Trophoblast cell (in vitro differentiated cells and primary cell): ENCODE data around the gene GOLGA6L1.
"Not testable (repeated sequence)": the region's sequence is repeated elsewhere in the genome, so short reads cannot be mapped to it uniquely, and the experiment has no call there.

Source experiments
- DNase-seq, 2 donors: peaks; one replicate each; pipeline ENCODE4 v3.0.0-alpha.2; 2016
- H2AFZ ChIP-seq: 2 replicates; pipeline ENCODE4 v1.6.1; 2013; ENCODE audit warnings: low read length, moderate library complexity, mild to moderate bottlenecking; ENCODE audit not compliant: insufficient read depth, poor library complexity
- H2AK5ac ChIP-seq: 2 replicates; pipeline ENCODE4 v1.6.1; 2013; ENCODE audit warnings: mild to moderate bottlenecking, low read length
- H2BK120ac ChIP-seq: 2 replicates; pipeline ENCODE4 v1.6.1; 2013; ENCODE audit warnings: low read length, mild to moderate bottlenecking, moderate library complexity; ENCODE audit not compliant: insufficient read depth, poor library complexity
- H2BK12ac ChIP-seq: 2 replicates; pipeline ENCODE4 v1.6.1; 2013; ENCODE audit warnings: mild to moderate bottlenecking, low read length, moderate library complexity
- H2BK5ac ChIP-seq: 2 replicates; pipeline ENCODE4 v1.6.1; 2013; ENCODE audit warnings: low read length, low read depth, moderate library complexity, mild to moderate bottlenecking; ENCODE audit not compliant: poor library complexity
- H3K14ac ChIP-seq: 2 replicates; pipeline ENCODE4 v1.6.1; 2013; ENCODE audit warnings: mild to moderate bottlenecking, low read length
- H3K18ac ChIP-seq: 2 replicates; pipeline ENCODE4 v1.6.1; 2013; ENCODE audit warnings: mild to moderate bottlenecking, low read length
- H3K23ac ChIP-seq: 2 replicates; pipeline ENCODE4 v1.6.1; 2013; ENCODE audit warnings: low read length
- H3K27ac ChIP-seq: 2 replicates; pipeline ENCODE4 v1.5.1; 2013; ENCODE audit warnings: low read depth, mild to moderate bottlenecking, inconsistent platforms, low read length, moderate library complexity
- H3K27me3 ChIP-seq: 2 replicates; pipeline ENCODE4 v1.6.1; 2013; ENCODE audit warnings: inconsistent platforms, mild to moderate bottlenecking, low read length, moderate library complexity; ENCODE audit not compliant: insufficient read depth
- H3K36me3 ChIP-seq, 2 experiments: 1 replicate in 1 of 2; 2 replicates in 1 of 2; pipeline ENCODE4 v1.6.1; 2013; ENCODE audit warnings: low read length in 2 of 2, mild to moderate bottlenecking in 2 of 2, moderate library complexity in 1 of 2; ENCODE audit not compliant: insufficient read depth in 2 of 2, control insufficient read depth in 1 of 2
- H3K4ac ChIP-seq: 2 replicates; pipeline ENCODE4 v1.6.1; 2013; ENCODE audit warnings: low read depth, mild to moderate bottlenecking, low read length, moderate library complexity
- H3K4me1 ChIP-seq, 2 experiments: 1 replicate in 1 of 2; 2 replicates in 1 of 2; pipeline ENCODE4 v1.6.1; 2013; ENCODE audit warnings: low read length in 2 of 2, mild to moderate bottlenecking in 2 of 2, moderate library complexity in 1 of 2; ENCODE audit not compliant: insufficient read depth in 2 of 2, control insufficient read depth in 1 of 2
- H3K4me2 ChIP-seq: 2 replicates; pipeline ENCODE4 v1.6.1; 2013; ENCODE audit warnings: inconsistent platforms, mild to moderate bottlenecking, low read length, moderate library complexity
- H3K4me3 ChIP-seq: 2 replicates; pipeline ENCODE4 v1.5.1; 2013; ENCODE audit warnings: mild to moderate bottlenecking, low read depth, low read length, inconsistent platforms
- H3K79me1 ChIP-seq: one replicate; pipeline ENCODE4 v1.6.1; 2013; ENCODE audit warnings: low read length
- H3K79me2 ChIP-seq: 2 replicates; pipeline ENCODE4 v1.6.1; 2013; ENCODE audit warnings: low read length, mild to moderate bottlenecking; ENCODE audit not compliant: control insufficient read depth, insufficient read depth, poor library complexity
- H3K9ac ChIP-seq: 2 replicates; pipeline ENCODE4 v1.6.1; 2013; ENCODE audit warnings: mild to moderate bottlenecking, low read length
- H3K9me3 ChIP-seq: 2 replicates; pipeline ENCODE4 v1.6.1; 2013; ENCODE audit warnings: low read depth, mild to moderate bottlenecking, control low read depth, inconsistent platforms, low read length; ENCODE audit not compliant: insufficient read depth
- H4K12ac ChIP-seq: 2 replicates; pipeline ENCODE4 v1.6.1; 2013; ENCODE audit warnings: low read depth, mild to moderate bottlenecking, low read length, moderate library complexity
- H4K8ac ChIP-seq: 2 replicates; pipeline ENCODE4 v1.6.1; 2013; ENCODE audit warnings: low read depth, mild to moderate bottlenecking, low read length, moderate library complexity
- H4K91ac ChIP-seq: one replicate; pipeline ENCODE4 v1.6.1; 2013; ENCODE audit warnings: low read depth, mild to moderate bottlenecking, low read length, moderate library complexity
- WGBS: extraction: QIAGEN DNeasy Blood & Tissue Kit; methylation state at CpG from one replicate; pipeline ENCODE4 v1.1.7; 2013; ENCODE audit warnings: missing lambda C conversion rate; ENCODE audit not compliant: insufficient read length, insufficient coverage; ENCODE audit errors: extremely low coverage; 5-methylcytosine and 5-hydroxymethylcytosine counted together

Gene GOLGA6L1

DNA sequence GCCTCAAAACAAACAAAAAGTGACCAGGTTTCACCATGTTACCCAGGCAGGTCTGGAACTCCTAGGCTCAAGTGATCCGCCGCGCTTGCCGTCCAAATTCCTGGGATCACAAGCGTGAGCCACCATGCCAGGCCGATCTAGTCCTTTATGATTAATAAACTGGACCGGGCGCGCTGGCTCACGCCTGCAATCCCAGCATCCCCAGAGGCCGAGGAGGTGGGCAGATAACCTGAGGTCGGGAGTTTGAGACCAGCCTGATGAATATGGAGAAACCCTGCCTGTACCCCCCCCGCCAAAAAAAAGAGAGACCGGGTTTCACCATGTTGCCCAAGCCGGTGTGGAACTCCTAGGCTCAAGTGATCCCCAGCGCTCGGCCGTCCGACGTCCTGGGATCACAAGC lies 40.1 kb upstream of the GOLGA6L1 start:
- no CpG with 5 or more reads among the region's 20 CpGs for WGBS
- H3K27me3 ChIP-seq, H3K4me3 ChIP-seq: not testable (repeated sequence)

DNA sequence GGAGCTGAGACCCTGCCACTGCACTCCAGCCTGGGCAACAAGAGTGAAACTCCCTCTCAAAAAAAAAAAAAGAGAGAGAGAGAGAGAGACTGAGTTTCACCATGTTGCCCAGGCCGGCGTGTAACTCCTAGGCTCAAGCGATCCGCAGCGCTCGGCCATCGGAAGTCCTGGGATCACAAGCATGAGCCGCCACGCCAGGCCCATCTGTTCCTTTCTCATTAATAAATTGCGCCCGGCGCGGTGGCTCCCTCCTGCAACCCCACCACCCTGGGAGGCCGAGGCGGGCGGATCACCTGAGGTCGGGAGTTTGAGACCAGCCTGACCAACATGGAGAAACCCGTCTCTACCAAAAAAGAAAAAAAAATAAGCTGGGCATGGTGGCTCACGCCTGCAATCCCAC lies 39.0 kb upstream of the GOLGA6L1 start:
- H3K23ac ChIP-seq, H2BK120ac ChIP-seq, H3K9me3 ChIP-seq, H3K27ac ChIP-seq, H2BK12ac ChIP-seq, H4K91ac ChIP-seq, H3K4me3 ChIP-seq, H3K4ac ChIP-seq, H3K79me1 ChIP-seq, H3K27me3 ChIP-seq, H2AFZ ChIP-seq, H3K4me1 ChIP-seq, H3K4me2 ChIP-seq, H2AK5ac ChIP-seq, DNase-seq, H3K79me2 ChIP-seq, H3K36me3 ChIP-seq, H4K8ac ChIP-seq, H3K9ac ChIP-seq, H2BK5ac ChIP-seq, H3K14ac ChIP-seq, H4K12ac ChIP-seq, H3K18ac ChIP-seq: not testable (repeated sequence)
- WGBS = no CpG with 5 or more reads among the region's 19 CpGs

More for the DNA sequence above, 40.1 kb upstream of the GOLGA6L1 start:
- H2BK12ac ChIP-seq, DNase-seq, H4K12ac ChIP-seq, H3K14ac ChIP-seq, H2AFZ ChIP-seq, H3K4me2 ChIP-seq, H3K9ac ChIP-seq, H2AK5ac ChIP-seq, H3K23ac ChIP-seq, H3K79me1 ChIP-seq, H3K18ac ChIP-seq, H4K8ac ChIP-seq, H3K9me3 ChIP-seq, H3K79me2 ChIP-seq, H3K36me3 ChIP-seq, H2BK5ac ChIP-seq, H3K4me1 ChIP-seq, H4K91ac ChIP-seq, H2BK120ac ChIP-seq, H3K27ac ChIP-seq, H3K4ac ChIP-seq: not testable (repeated sequence)

DNA sequence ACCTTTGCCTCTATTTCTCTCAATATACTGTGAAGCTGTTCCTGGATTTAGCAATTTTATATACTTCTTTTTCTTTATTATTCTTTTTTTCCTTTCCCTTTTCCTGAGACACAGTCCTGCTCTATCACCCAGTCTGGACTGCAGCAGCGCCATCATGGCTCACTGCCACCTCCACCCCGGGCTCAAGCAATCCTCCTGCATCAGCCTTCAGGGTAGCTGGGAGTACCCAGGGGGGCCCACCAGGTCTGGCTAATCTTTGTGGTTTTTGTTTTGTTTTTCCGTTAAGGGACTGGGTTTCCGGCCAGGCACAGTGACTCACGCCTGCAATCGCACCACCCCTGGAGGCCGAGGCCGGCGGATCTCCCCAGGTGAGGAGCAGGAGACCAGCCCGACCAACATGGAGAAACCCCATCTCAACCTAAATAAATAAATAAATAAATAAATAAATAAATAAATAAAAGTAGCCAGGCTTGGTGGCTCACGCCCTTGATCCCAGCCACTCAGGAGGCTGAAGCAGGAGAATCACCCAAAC lies 38.1 kb upstream of the GOLGA6L1 start:
- H3K4ac ChIP-seq, H3K18ac ChIP-seq, H4K12ac ChIP-seq, H2BK12ac ChIP-seq, H4K8ac ChIP-seq, H2AK5ac ChIP-seq, H2BK5ac ChIP-seq, H3K79me2 ChIP-seq, H4K91ac ChIP-seq, H3K27me3 ChIP-seq, H3K79me1 ChIP-seq, H3K4me3 ChIP-seq, H3K9me3 ChIP-seq, H3K14ac ChIP-seq, H3K4me2 ChIP-seq, H3K4me1 ChIP-seq, H2BK120ac ChIP-seq, H3K36me3 ChIP-seq, H3K23ac ChIP-seq, DNase-seq, H2AFZ ChIP-seq, H3K9ac ChIP-seq, H3K27ac ChIP-seq: not testable (repeated sequence)
- WGBS = no CpG with 5 or more reads among the region's 11 CpGs

DNA sequence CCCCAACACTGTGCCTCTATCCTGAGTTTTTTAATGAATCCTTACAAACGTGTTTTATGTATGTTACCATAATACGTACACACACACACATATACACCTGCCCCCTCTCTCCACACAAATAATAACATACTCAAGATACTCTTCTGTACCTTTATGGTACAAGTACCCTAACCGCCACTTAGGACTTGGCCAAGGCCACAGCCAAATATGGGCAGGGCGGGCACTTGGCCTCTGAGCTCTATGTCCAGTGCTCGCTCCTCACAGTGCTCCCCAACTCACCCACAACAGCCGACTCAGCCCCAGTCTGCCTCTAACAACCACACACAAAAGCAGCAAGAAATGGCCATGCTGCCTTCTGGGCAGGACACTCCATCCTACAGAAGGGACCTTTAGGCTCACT lies 3.8 kb downstream of the GOLGA6L1 start:
- not testable (repeated sequence) for H3K14ac ChIP-seq, H2BK120ac ChIP-seq, H3K36me3 ChIP-seq, H3K79me1 ChIP-seq, DNase-seq, H2BK5ac ChIP-seq, H3K18ac ChIP-seq, H3K4me3 ChIP-seq, H3K79me2 ChIP-seq, H2AFZ ChIP-seq, H3K27me3 ChIP-seq, H3K9ac ChIP-seq, H3K4me1 ChIP-seq, H3K4me2 ChIP-seq, H3K9me3 ChIP-seq, H4K8ac ChIP-seq, H3K23ac ChIP-seq, H3K27ac ChIP-seq, H2AK5ac ChIP-seq, H4K91ac ChIP-seq, H4K12ac ChIP-seq, H2BK12ac ChIP-seq, H3K4ac ChIP-seq
- no CpG with 5 or more reads among the region's 6 CpGs for WGBS
